GM11168 (cell line): ENCODE results near the gene ANKRD2.
"Not testable (repeated sequence)": the region's sequence is repeated elsewhere in the genome, so short reads cannot be mapped to it uniquely, and the experiment has no call there.

Source experiments
- in situ Hi-C: fragments of 300-500 bp; cut with MboI; formaldehyde crosslinking; loops from one replicate; pipeline ENCODE4 v1.12.0; 2022; ENCODE audit warnings: low sequenced_read_pairs; ENCODE audit not compliant: unreplicated experiment

Gene ANKRD2

DNA sequence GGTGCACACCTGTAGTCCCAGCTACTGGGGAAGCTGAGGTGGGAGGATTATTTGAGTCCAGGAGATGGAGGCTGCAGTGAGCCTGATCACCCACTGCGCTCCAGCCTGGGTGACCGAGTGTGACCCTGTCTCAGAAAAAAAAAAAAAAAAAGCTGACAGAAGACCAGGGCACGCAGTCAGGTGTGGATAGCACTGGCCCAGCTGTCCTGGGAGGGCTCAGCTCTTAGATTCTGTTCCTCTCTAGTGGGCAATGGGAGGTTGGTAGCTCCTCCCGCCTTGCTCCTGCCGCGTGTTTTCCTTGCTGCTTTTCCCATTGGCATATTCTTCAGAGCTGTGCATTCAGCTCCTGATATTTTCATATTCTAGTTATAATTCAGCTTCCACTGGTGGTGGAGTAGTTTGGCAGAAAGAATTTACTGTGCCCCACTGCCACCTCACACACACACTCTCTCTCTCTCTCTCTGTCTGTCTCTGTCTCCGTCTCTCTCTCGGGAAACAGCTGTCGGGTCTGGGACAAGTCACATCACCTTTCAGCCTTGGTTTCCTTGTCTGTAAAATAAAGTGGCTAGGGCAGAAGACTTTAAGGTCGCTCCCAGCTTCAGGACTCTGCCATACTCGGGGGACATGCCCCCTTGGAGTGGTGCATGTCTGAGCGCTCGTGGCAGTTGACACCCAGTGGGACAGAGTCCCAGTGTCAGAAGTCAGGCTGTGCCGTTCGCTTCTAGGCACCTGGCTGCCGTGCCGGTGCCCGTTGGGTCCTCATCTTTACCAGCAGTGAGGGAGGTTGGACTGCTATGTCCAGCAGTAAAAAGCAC, 25.9 kb upstream of the ANKRD2 start:
- in situ Hi-C loops: no loop called here

DNA sequence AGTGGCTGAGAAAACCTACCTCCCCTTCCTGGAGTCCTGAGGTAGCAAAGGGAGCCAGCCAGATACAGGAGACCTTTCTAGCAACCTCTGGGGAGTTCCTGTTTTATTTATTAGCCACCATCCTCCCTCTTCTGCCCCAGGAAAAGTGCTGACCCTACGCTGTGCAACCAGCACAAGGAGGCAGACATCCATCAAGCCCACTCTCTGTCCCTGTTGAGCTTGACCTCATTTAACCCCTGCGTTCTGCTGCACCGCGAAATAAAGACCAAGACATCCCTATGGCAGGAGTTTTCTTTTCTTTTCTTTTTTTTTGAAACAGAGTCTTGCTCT, 25.3 kb upstream of the ANKRD2 start:
- in situ Hi-C loops: no loop called here

- in situ Hi-C loops: no loop called here
Observed at GRCh38 chr10:97547962-97548361, 24.6 kb upstream of the ANKRD2 start.

DNA sequence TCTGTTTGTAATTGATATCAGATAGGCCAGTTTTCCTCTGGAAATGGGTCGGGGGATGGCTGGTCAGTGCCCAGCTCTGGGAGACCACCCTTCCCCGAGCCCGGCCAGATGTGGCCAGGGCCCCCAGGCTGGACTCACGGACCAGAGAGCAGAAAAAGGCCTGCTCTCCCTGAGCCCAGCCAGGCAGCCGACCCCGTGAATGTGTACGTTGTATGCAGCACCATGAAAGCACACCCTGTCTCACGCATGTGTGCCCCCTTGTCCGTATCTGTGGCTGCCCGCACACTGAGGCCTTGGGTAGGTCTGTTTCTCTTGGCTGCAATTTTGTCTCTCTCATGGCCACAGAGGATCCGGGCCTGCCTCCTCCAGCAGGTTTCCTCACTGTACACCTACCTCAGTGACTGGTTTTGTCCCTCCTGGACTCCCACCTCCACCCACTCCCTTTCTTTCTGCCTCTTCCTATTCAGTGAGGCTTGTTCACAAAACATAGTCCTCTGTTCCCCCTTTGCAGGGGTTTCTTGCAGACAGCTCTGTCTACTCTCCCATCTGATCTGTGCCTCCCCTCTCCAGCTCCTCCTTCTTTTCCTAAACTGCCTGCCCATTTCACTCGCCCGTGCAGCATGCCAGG, 23.6 kb upstream of the ANKRD2 start:
- in situ Hi-C loops: no loop called here

- in situ Hi-C loops: no loop called here
Observed at GRCh38 chr10:97549587-97550322, 22.8 kb upstream of the ANKRD2 start.

DNA sequence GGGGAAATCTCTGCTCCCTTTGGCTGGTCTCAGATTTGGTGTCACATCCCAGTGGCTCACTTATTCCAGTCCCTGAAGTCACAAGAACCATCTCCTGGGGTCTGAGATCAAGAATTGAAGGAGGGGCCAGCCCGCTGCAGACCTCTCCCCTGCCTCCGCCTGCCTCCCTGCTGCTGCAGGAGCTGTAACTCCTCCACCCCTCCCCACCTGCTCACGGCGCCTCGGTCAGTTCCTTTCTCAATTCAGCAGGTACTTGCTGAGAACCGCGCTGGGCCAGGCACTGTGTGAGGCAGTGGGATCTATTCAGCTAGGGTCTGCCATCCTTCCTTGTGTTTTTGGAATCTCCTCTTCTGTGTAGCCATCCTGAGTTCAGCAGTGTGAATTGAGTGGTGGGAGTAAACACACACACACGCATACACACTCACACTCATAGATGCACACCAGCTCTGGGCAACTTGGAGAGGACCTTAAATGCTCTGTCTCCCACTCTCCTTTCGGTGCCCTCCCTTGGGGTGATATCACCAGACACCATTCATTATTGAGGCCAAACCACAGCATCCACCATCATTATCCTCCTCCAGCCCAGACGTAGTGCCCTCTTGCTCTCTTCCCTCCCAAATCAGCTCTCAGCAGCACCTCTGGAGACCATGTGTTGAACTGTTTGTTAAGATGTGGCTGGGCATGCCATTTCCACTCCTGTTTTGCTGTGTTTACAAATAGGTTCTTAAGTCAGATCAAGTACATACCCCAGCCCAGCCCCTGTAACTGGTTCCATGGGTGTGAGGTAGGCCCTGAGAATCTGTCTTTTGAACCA, 22.0 kb upstream of the ANKRD2 start:
- in situ Hi-C loops: no loop called here

DNA sequence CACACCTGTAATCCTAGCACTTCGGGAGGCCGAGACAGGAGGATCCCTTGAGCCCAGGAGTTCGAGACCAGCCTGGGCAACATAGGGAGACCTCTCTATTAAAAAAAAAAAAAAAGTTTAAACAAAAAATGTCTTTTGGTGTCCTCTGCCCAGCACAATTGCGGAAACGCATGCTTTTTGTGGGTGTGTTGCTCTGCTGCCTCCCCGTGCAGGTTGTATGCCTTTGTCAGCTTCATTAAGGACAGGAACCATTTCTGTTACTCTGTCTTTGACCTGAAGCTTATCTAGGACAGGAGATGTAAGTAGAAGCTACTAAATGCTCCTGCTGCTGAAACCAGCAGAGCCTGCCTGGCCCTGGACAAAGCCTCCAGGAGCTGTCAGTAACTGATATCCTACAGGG, 21.3 kb upstream of the ANKRD2 start:
- in situ Hi-C loops: no loop called here

GRCh38 chr10:97553575-97554031, 19.0 kb upstream of the ANKRD2 start:
- in situ Hi-C loops: no loop called here

GRCh38 chr10:97554336-97554735, 18.2 kb upstream of the ANKRD2 start:
- in situ Hi-C loops: not testable (repeated sequence)

DNA sequence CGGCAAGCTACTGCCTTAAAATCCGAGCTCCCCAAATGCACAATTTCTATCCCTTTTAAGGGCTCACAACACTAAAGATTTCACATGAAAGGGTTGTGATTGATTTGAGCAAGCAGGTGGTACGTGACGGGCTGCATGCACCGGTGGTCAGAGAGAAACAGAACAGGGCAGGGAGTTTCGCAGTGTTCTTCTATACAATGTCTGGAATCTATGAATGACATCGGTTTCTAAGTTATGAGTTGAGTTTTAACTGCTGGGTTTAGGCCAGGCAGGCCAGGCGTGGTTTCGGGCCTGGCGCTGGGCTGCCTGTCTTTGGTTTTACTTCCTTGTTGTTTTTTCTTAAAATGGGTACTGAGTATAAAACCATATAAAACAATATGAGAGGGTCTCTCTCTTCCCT, 17.0 kb upstream of the ANKRD2 start:
- in situ Hi-C loops: not testable (repeated sequence)

- in situ Hi-C loops: not testable (repeated sequence)
Observed at GRCh38 chr10:97560731-97561381, 11.7 kb upstream of the ANKRD2 start.

DNA sequence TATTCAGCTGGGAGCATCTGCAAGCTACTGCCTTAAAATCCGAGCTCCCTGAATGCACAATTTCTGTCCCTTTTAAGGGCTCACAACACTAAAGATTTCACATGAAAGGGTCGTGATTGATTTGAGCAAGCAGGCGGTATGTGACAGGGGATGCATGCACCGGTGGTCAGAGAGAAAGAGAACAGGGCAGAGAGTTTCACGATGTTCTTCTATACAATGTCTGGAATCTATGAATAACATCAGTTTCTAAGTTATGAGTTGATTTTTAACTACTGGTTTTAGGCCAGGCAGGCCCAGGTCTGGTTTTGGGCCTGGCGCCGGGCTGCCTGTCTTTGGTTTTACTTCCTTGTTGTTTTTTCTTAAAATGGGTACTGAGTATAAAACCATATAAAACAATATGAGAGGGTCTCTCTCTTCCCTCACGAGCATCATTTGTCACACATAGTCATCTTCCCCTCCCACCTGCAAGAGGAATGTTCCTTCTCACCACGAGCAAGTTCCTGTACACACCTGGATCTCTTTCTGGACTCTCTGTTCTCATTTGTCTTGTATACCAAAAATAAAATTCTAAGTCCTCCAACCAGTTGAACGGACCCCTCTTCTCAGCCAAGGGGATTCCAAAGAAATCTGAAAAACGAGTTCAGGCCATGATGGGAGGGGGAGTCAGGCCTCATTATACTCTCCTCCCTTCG, 11.0 kb upstream of the ANKRD2 start:
- in situ Hi-C loops: not testable (repeated sequence)

- in situ Hi-C loops: not testable (repeated sequence)
Observed at GRCh38 chr10:97562329-97562728, 10.2 kb upstream of the ANKRD2 start.

DNA sequence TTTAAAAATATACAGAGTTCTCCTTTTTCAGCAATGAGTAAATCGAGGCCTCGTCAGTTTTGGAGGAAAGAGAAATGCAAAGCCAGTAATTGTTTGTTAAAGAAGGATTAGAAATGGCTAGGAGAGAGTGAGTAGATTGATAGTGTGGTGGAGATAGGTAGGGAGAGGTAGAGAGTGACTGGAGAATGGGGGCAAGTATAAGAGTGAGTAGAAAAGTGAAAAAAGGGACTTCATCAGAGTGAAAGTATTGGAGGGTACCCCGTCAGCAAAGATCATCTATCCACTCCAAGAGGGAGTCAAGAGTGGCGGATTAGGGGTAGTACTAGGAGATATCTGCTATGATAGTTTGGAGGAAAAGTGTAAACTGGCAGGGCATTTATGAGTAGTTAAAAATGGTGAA, 9.2 kb upstream of the ANKRD2 start:
- in situ Hi-C loops: no loop called here

- in situ Hi-C loops: no loop called here
Observed at GRCh38 chr10:97564776-97565175, 7.8 kb upstream of the ANKRD2 start.

- in situ Hi-C loops: no loop called here
Observed at GRCh38 chr10:97566336-97566996, 6.1 kb upstream of the ANKRD2 start.

GRCh38 chr10:97567891-97568290, 4.7 kb upstream of the ANKRD2 start:
- in situ Hi-C loops: no loop called here

GRCh38 chr10:97570146-97570788, 2.3 kb upstream of the ANKRD2 start:
- in situ Hi-C loops: no loop called here
